ENCODE data around the gene SLC52A3. TPM values are rescaled to one million over a fixed set of nuclear protein-coding genes. Genes with fewer than 3 reads are reported as not detected.

The SLC52A3 gene
- polyA plus RNA-seq, 1 donor from 2014 or later: not detected

GRCh38 chr20:745683-746301 lies 22.5 kb downstream of the SLC52A3 start:
- no peaks in the 10 kb centered on the region for H3K27me3 ChIP-seq (ENCODE audit: insufficient read depth, low read depth, low read length)
- H3K36me3 ChIP-seq (ENCODE audit: insufficient read depth, low read length): no peaks in the 10 kb centered on the region
- no peaks in the 10 kb centered on the region for H3K79me2 ChIP-seq (replicated peaks; ENCODE audit: insufficient read depth, low read length)
- no peak overlapping the region for H3K4me2 ChIP-seq (ENCODE audit: low read length)
- TF ChIP-seq POLR2AphosphoS5 (IDR thresholded peaks at IDR 0.05) (no peak), MXI1 (conservative IDR thresholded peaks at IDR 0.05; ENCODE audit: poor library complexity, severe bottlenecking) (no peak), EP300 (conservative IDR thresholded peaks at IDR 0.05; ENCODE audit: poor library complexity, severe bottlenecking) (no peak), SMC3 (conservative IDR thresholded peaks at IDR 0.05; ENCODE audit: poor library complexity) (no peak), EZH2 (IDR thresholded peaks at IDR 0.05; ENCODE audit: borderline replicate concordance, insufficient read depth, low read length, poor library complexity, severe bottlenecking) (no peak), RAD21 (conservative IDR thresholded peaks at IDR 0.05) (no peak), TAF1 (IDR thresholded peaks at IDR 0.05; ENCODE audit: low read depth) (no peak)
- TF ChIP-seq, protein P1, sequence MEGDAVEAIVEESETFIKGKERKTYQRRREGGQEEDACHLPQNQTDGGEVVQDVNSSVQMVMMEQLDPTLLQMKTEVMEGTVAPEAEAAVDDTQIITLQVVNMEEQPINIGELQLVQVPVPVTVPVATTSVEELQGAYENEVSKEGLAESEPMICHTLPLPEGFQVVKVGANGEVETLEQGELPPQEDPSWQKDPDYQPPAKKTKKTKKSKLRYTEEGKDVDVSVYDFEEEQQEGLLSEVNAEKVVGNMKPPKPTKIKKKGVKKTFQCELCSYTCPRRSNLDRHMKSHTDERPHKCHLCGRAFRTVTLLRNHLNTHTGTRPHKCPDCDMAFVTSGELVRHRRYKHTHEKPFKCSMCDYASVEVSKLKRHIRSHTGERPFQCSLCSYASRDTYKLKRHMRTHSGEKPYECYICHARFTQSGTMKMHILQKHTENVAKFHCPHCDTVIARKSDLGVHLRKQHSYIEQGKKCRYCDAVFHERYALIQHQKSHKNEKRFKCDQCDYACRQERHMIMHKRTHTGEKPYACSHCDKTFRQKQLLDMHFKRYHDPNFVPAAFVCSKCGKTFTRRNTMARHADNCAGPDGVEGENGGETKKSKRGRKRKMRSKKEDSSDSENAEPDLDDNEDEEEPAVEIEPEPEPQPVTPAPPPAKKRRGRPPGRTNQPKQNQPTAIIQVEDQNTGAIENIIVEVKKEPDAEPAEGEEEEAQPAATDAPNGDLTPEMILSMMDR (IDR thresholded peaks at IDR 0.05; ENCODE audit: poor library complexity, severe bottlenecking): no peak
- TF ChIP-seq, protein P2, sequence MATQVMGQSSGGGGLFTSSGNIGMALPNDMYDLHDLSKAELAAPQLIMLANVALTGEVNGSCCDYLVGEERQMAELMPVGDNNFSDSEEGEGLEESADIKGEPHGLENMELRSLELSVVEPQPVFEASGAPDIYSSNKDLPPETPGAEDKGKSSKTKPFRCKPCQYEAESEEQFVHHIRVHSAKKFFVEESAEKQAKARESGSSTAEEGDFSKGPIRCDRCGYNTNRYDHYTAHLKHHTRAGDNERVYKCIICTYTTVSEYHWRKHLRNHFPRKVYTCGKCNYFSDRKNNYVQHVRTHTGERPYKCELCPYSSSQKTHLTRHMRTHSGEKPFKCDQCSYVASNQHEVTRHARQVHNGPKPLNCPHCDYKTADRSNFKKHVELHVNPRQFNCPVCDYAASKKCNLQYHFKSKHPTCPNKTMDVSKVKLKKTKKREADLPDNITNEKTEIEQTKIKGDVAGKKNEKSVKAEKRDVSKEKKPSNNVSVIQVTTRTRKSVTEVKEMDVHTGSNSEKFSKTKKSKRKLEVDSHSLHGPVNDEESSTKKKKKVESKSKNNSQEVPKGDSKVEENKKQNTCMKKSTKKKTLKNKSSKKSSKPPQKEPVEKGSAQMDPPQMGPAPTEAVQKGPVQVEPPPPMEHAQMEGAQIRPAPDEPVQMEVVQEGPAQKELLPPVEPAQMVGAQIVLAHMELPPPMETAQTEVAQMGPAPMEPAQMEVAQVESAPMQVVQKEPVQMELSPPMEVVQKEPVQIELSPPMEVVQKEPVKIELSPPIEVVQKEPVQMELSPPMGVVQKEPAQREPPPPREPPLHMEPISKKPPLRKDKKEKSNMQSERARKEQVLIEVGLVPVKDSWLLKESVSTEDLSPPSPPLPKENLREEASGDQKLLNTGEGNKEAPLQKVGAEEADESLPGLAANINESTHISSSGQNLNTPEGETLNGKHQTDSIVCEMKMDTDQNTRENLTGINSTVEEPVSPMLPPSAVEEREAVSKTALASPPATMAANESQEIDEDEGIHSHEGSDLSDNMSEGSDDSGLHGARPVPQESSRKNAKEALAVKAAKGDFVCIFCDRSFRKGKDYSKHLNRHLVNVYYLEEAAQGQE (IDR thresholded peaks at IDR 0.05; ENCODE audit: borderline replicate concordance): no peak
- no peaks in the 10 kb centered on the region for H4K20me1 ChIP-seq (ENCODE audit: insufficient read depth)
- no peak overlapping the region for H3K27ac ChIP-seq (ENCODE audit: low read length)
- no peak overlapping the region for H3K9ac ChIP-seq (ENCODE audit: low read length)
- H3K9me2 ChIP-seq (ENCODE audit: insufficient read depth, low read length): no peaks in the 10 kb centered on the region
- H3K4me3 ChIP-seq (ENCODE audit: low read length): no peak overlapping the region
- H3F3A ChIP-seq (ENCODE audit: insufficient read depth, low read length, poor library complexity, severe bottlenecking): no peaks in the 10 kb centered on the region
- H3K9me3 ChIP-seq (ENCODE audit: low read length): no peaks in the 10 kb centered on the region
- H2AFZ ChIP-seq (ENCODE audit: low read depth, low read length): no peak overlapping the region

- Histone ChIP-seq H3K9ac (ENCODE audit: low read length) (no peak overlapping the region), H4K20me1 (ENCODE audit: insufficient read depth) (no peaks in the 10 kb centered on the region), H3K4me2 (ENCODE audit: low read length) (no peak overlapping the region), H3F3A (ENCODE audit: insufficient read depth, low read length, poor library complexity, severe bottlenecking) (no peaks in the 10 kb centered on the region), H3K4me3 (ENCODE audit: low read length) (no peak overlapping the region), H3K27ac (ENCODE audit: low read length) (no peak overlapping the region), H3K79me2 (replicated peaks; ENCODE audit: insufficient read depth, low read length) (no peaks in the 10 kb centered on the region), H3K9me2 (ENCODE audit: insufficient read depth, low read length) (no peaks in the 10 kb centered on the region), H2AFZ (ENCODE audit: low read depth, low read length) (no peak overlapping the region), H3K9me3 (ENCODE audit: low read length) (no peaks in the 10 kb centered on the region), H3K27me3 (ENCODE audit: insufficient read depth, low read depth, low read length) (no peaks in the 10 kb centered on the region), H3K36me3 (ENCODE audit: insufficient read depth, low read length) (no peaks in the 10 kb centered on the region)
- TF ChIP-seq TAF1 (IDR thresholded peaks at IDR 0.05; ENCODE audit: low read depth) (no peak), EZH2 (IDR thresholded peaks at IDR 0.05; ENCODE audit: borderline replicate concordance, insufficient read depth, low read length, poor library complexity, severe bottlenecking) (no peak), RAD21 (conservative IDR thresholded peaks at IDR 0.05) (no peak), SMC3 (conservative IDR thresholded peaks at IDR 0.05; ENCODE audit: poor library complexity) (no peak), EP300 (conservative IDR thresholded peaks at IDR 0.05; ENCODE audit: poor library complexity, severe bottlenecking) (no peak), POLR2AphosphoS5 (IDR thresholded peaks at IDR 0.05) (no peak), MXI1 (conservative IDR thresholded peaks at IDR 0.05; ENCODE audit: poor library complexity, severe bottlenecking) (no peak)
- TF ChIP-seq, protein P2 (IDR thresholded peaks at IDR 0.05; ENCODE audit: borderline replicate concordance): no peak
- TF ChIP-seq, protein P1 (IDR thresholded peaks at IDR 0.05; ENCODE audit: poor library complexity, severe bottlenecking): no peak
Measured at GRCh38 chr20:742156-742555, 26.1 kb downstream of the SLC52A3 start.
